Measurements from ENCODE around the gene SMIM10L1.

The SMIM10L1 gene

GRCh38 chr12:11171145-11171968 is at the start of gene SMIM10L1:
Gene SMIM10L1, plus strand, starts transcription at chr12:11171194. Its CDS starts 163 bp downstream, at chr12:11171357.
- DNase-seq (ENCODE audit: low read depth): peak; percentile 76

GRCh38 chr12:11130382-11130781 is 40.6 kb upstream of the SMIM10L1 start:
- DNase-seq (ENCODE audit: low read depth): no peak

- DNase-seq (ENCODE audit: low read depth): no peak
These were observed 40.0 kb upstream of the SMIM10L1 start for GRCh38 chr12:11130999-11131398.

GRCh38 chr12:11133162-11133561 is 37.8 kb upstream of the SMIM10L1 start:
- no peak for DNase-seq (ENCODE audit: low read depth)

GRCh38 chr12:11133816-11134215 is 37.2 kb upstream of the SMIM10L1 start:
- no peak for DNase-seq (ENCODE audit: low read depth)

GRCh38 chr12:11134305-11134704 is 36.7 kb upstream of the SMIM10L1 start, which contains the start of gene TAS2R30:
Gene TAS2R30, minus strand, starts transcription at chr12:11134644. Its CDS starts 400 bp downstream, at chr12:11134244.
- DNase-seq (ENCODE audit: low read depth): no peak

GRCh38 chr12:11136075-11136474 is 34.9 kb upstream of the SMIM10L1 start:
- no peak for DNase-seq (ENCODE audit: low read depth)

GRCh38 chr12:11143352-11143751 is 27.6 kb upstream of the SMIM10L1 start:
- no peak for DNase-seq (ENCODE audit: low read depth)

- no peak for DNase-seq (ENCODE audit: low read depth)
These were observed 26.7 kb upstream of the SMIM10L1 start for GRCh38 chr12:11144297-11144696.

GRCh38 chr12:11147420-11147819 is 23.6 kb upstream of the SMIM10L1 start:
- DNase-seq (ENCODE audit: low read depth): no peak

GRCh38 chr12:11150832-11151231 is 20.2 kb upstream of the SMIM10L1 start:
- DNase-seq (ENCODE audit: low read depth): no peak

- DNase-seq (ENCODE audit: low read depth): no peak
These were observed 18.3 kb upstream of the SMIM10L1 start for GRCh38 chr12:11152725-11153124.

- no peak for DNase-seq (ENCODE audit: low read depth)
These were observed 16.5 kb upstream of the SMIM10L1 start for GRCh38 chr12:11154400-11154925.

- no peak for DNase-seq (ENCODE audit: low read depth)
These were observed 12.0 kb upstream of the SMIM10L1 start for GRCh38 chr12:11158885-11159444.

GRCh38 chr12:11162502-11162901 is 8.5 kb upstream of the SMIM10L1 start:
- no peak for DNase-seq (ENCODE audit: low read depth)

- no peak for DNase-seq (ENCODE audit: low read depth)
These were observed 6.6 kb upstream of the SMIM10L1 start for GRCh38 chr12:11164384-11164783.

GRCh38 chr12:11166300-11166699 is 4.7 kb upstream of the SMIM10L1 start:
- no peak for DNase-seq (ENCODE audit: low read depth)

GRCh38 chr12:11170810-11171144 is 217 bp upstream of the SMIM10L1 start:
- no peak for DNase-seq (ENCODE audit: low read depth)

GRCh38 chr12:11171969-11172675 is 1.1 kb downstream of the SMIM10L1 start:
- no peak for DNase-seq (ENCODE audit: low read depth)

GRCh38 chr12:11174022-11174421 is 3.0 kb downstream of the SMIM10L1 start:
- DNase-seq (ENCODE audit: low read depth): no peak

GRCh38 chr12:11178250-11178649 is 7.3 kb downstream of the SMIM10L1 start:
- DNase-seq (ENCODE audit: low read depth): no peak

- no peak for DNase-seq (ENCODE audit: low read depth)
These were observed 11.5 kb downstream of the SMIM10L1 start for GRCh38 chr12:11182529-11182928.

GRCh38 chr12:11183011-11183410 is 12.0 kb downstream of the SMIM10L1 start:
- no peak for DNase-seq (ENCODE audit: low read depth)
